ENCODE results near the gene IFNAR2. TPM values are rescaled to one million over a fixed set of nuclear protein-coding genes. Genes with fewer than 3 reads are reported as not detected.

Gene IFNAR2
- total RNA-seq, 1 donor from 2014 or later = 21.3 TPM

DNA sequence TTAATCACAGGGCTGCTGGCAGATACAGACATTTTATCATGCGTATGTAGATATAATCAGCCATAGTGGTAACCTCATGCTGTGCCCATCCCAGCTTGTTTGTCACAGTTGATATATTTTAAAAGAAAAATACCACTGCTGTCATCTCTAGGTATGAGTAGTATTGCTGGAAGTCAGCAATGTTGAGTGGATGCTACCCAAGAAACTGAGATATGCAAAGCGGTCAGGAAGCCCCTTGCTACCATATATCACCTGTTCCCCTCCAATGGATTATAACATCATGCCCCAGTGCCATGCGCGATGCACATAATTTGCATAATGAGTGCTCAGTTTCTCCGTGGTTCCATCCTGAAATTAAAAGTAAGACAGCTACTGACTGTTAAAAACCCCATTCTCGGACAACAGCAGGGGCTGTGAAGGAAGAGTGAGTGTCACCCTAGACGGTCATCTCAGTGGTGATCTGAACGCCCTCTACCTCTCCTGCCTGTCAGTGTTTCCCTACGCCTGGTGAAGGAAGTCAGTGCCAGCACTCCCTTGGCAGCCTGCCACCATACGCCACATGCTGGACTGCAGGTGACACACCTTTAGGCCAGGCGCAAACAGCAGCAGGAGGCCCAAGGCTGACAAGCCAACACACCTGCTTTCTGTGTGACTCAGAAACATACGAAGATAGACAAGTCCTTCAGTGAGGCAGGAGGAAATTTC lies 39.2 kb downstream of the IFNAR2 start:
- H3K9me3 Mint-ChIP-seq (ENCODE audit: unreplicated experiment) = no peaks in the 10 kb centered on the region
- DNase-seq (ENCODE audit: low spot score) = no peak
- TF ChIP-seq, protein P1, sequence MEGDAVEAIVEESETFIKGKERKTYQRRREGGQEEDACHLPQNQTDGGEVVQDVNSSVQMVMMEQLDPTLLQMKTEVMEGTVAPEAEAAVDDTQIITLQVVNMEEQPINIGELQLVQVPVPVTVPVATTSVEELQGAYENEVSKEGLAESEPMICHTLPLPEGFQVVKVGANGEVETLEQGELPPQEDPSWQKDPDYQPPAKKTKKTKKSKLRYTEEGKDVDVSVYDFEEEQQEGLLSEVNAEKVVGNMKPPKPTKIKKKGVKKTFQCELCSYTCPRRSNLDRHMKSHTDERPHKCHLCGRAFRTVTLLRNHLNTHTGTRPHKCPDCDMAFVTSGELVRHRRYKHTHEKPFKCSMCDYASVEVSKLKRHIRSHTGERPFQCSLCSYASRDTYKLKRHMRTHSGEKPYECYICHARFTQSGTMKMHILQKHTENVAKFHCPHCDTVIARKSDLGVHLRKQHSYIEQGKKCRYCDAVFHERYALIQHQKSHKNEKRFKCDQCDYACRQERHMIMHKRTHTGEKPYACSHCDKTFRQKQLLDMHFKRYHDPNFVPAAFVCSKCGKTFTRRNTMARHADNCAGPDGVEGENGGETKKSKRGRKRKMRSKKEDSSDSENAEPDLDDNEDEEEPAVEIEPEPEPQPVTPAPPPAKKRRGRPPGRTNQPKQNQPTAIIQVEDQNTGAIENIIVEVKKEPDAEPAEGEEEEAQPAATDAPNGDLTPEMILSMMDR (IDR thresholded peaks at IDR 0.05; ENCODE audit: unreplicated experiment) = no peak
- H3K4me3 Mint-ChIP-seq (ENCODE audit: unreplicated experiment) = no peak overlapping the region
- H3K27me3 Mint-ChIP-seq (ENCODE audit: unreplicated experiment) = peaks cover 12% of the 10 kb centered on the region
- H3K4me1 Mint-ChIP-seq (ENCODE audit: unreplicated experiment) = peaks cover 23% of the 10 kb centered on the region
- no peak overlapping the region for H3K27ac Mint-ChIP-seq (ENCODE audit: unreplicated experiment)
- H3K36me3 Mint-ChIP-seq (ENCODE audit: low read depth, unreplicated experiment) = peaks cover 26% of the 10 kb centered on the region

DNA sequence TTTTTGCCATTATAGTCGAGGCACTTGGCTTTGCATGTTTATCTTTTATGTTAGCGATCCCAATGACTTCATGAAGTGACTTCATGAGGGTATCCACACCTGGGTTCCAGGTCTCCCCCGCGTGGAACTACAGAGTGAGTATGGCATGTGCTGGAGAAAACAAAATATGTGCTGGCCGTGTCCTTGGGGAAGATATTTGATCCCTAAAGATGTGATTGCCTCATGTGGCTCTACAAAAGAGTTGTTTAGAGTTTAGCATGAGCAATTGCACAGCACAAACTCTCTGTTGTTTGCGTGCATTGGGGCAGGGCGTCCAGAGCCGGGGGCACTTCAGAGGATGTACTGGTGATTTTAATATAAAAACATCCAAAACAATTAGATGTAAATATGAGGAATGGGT lies 41.2 kb downstream of the IFNAR2 start:
- Mint-ChIP-seq H3K27ac (ENCODE audit: unreplicated experiment) (no peak overlapping the region), H3K4me3 (ENCODE audit: unreplicated experiment) (no peak overlapping the region), H3K4me1 (ENCODE audit: unreplicated experiment) (peaks cover 13% of the 10 kb centered on the region), H3K27me3 (ENCODE audit: unreplicated experiment) (peaks cover 10% of the 10 kb centered on the region), H3K36me3 (ENCODE audit: low read depth, unreplicated experiment) (peaks cover 26% of the 10 kb centered on the region), H3K9me3 (ENCODE audit: unreplicated experiment) (no peaks in the 10 kb centered on the region)
- no peak for DNase-seq (ENCODE audit: low spot score)
- TF ChIP-seq, protein P1 (IDR thresholded peaks at IDR 0.05; ENCODE audit: unreplicated experiment) = no peak

DNA sequence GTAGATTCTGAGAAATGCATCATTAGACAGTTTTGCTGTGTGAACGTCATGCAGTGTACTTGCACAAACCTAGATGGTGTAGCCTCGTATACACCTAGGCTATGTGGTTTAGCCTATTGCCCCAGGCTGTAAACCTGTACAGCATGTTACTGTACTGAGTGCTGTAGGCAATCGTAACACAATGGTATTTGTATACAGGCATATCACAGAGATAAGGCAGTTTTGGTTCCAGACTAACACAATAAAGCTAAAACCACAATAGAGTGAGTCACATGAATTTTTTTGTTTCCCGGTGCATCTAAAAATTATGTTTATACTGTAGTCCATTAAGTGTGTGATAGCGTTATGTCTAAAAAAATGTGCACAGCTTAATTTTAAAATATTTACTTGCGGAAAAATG lies 43.3 kb downstream of the IFNAR2 start:
- Mint-ChIP-seq H3K9me3 (ENCODE audit: unreplicated experiment) (no peaks in the 10 kb centered on the region), H3K36me3 (ENCODE audit: low read depth, unreplicated experiment) (peaks cover 32% of the 10 kb centered on the region), H3K27ac (ENCODE audit: unreplicated experiment) (no peak overlapping the region), H3K4me3 (ENCODE audit: unreplicated experiment) (no peak overlapping the region), H3K27me3 (ENCODE audit: unreplicated experiment) (peaks cover 1% of the 10 kb centered on the region), H3K4me1 (ENCODE audit: unreplicated experiment) (peaks cover 2% of the 10 kb centered on the region)
- DNase-seq (ENCODE audit: low spot score) = no peak
- TF ChIP-seq, protein P1 (IDR thresholded peaks at IDR 0.05; ENCODE audit: unreplicated experiment) = no peak

DNA sequence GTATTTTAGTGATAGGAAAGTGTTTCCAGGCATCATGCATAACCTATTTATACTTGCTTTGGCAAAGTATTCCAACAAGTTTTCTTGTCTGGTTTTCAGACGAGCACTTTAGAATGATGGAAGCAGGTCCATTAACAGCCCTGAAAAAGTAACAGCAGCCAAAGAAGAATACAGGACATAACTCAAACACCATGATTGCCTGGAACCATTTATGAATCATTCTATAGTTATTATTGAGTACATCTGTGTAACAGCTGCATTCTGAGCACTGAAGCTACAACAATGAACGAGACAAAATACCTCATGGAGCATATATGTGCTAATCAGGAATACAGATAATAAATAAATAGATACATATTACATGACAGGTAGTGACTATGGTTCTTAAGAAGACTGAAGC lies 49.0 kb downstream of the IFNAR2 start:
- no peak for DNase-seq (ENCODE audit: low spot score)
- Mint-ChIP-seq H3K36me3 (ENCODE audit: low read depth, unreplicated experiment) (peaks cover 43% of the 10 kb centered on the region), H3K4me3 (ENCODE audit: unreplicated experiment) (no peak overlapping the region), H3K4me1 (ENCODE audit: unreplicated experiment) (peaks cover 8% of the 10 kb centered on the region), H3K27ac (ENCODE audit: unreplicated experiment) (no peak overlapping the region), H3K9me3 (ENCODE audit: unreplicated experiment) (no peaks in the 10 kb centered on the region), H3K27me3 (ENCODE audit: unreplicated experiment) (peaks cover 1% of the 10 kb centered on the region)
- TF ChIP-seq, protein P1 (IDR thresholded peaks at IDR 0.05; ENCODE audit: unreplicated experiment) = no peak

DNA sequence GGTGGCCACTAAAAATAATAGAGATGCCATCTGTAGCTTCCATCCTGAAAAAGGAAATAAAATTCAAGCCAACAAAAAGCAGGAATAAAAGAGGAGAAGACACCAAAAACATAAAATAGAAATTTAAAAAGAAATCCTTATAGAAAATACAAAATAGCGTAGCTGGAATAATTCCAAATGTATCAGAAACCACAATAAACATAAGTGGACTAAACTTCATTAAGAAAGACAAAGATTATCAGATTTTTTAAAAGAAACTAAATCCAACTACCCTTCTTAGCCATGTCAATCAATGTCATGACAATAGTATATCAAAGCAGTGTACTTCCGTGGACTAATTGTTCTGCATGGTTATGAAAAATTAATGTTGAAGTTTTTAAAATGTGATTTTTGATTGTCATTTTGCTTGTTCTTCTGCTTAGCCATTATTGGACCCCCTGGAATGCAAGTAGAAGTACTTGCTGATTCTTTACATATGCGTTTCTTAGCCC lies 49.6 kb downstream of the IFNAR2 start:
- no peaks in the 10 kb centered on the region for H3K9me3 Mint-ChIP-seq (ENCODE audit: unreplicated experiment)
- H3K27me3 Mint-ChIP-seq (ENCODE audit: unreplicated experiment) = peaks cover 2% of the 10 kb centered on the region
- H3K4me1 Mint-ChIP-seq (ENCODE audit: unreplicated experiment) = peaks cover 8% of the 10 kb centered on the region
- TF ChIP-seq, protein P1 (IDR thresholded peaks at IDR 0.05; ENCODE audit: unreplicated experiment) = no peak
- no peak for DNase-seq (ENCODE audit: low spot score)
- H3K4me3 Mint-ChIP-seq (ENCODE audit: unreplicated experiment) = peak overlapping the region; percentile 9
- no peak overlapping the region for H3K27ac Mint-ChIP-seq (ENCODE audit: unreplicated experiment)
- H3K36me3 Mint-ChIP-seq (ENCODE audit: low read depth, unreplicated experiment) = peaks cover 44% of the 10 kb centered on the region
